IMR-90 (cell line): Measurements from ENCODE around the gene PCBP3.

Source experiments
- BHLHE40 ChIP-seq: fragments of 150-350 bp; IDR thresholded peaks from 2 replicates; pipeline ENCODE4 v1.6.1; 2016; ENCODE audit warnings: mild to moderate bottlenecking, low read depth, low read length
- FOS ChIP-seq: fragments of 150-350 bp; IDR thresholded peaks from 2 replicates; pipeline ENCODE4 v1.6.1; 2016; ENCODE audit warnings: low read depth, low read length
- POLR2A ChIP-seq: IDR thresholded peaks from 2 replicates; pipeline ENCODE4 v1.6.1; 2012; ENCODE audit warnings: mild to moderate bottlenecking, low read depth, low read length
- RCOR1 ChIP-seq: IDR thresholded peaks from 2 replicates; pipeline ENCODE4 v1.6.1; 2012; ENCODE audit warnings: mild to moderate bottlenecking, low read length, improper control_type of control experiment; ENCODE audit not compliant: insufficient replicate concordance
- TF ChIP-seq, protein P1 (sequence below): conservative IDR thresholded peaks from 2 replicates; pipeline ENCODE4 v1.5.1; 2012; ENCODE audit warnings: mild to moderate bottlenecking, low read depth, low read length, improper control_type of control experiment

DNA sequence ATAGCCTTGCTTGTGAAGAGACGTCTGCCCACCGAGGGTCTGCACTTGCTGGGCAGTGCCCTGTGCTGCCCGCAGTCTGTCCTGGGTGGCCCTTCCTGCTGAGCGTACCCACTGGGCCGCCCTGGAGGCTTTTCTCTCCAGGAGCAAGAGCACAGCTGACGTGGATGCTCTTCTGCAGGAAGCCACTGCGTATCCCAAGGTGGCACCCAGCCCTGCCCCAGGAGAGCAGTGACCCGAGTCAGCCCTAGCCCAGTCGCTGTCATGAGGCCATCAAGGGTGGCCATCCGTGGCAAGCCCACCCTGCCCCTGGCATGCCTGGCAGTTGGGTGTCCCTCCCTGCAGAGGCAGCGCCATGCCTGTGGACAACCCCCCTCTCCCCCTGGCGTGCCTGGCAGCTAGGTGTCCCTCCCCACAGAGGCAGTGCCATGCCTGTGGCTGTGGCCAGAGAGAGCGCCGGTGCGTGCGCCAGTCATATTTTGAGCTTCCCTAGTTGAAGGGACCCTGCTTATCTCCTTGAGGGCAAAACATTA lies 286.8 kb downstream of the PCBP3 start:
- TF ChIP-seq, protein P1, sequence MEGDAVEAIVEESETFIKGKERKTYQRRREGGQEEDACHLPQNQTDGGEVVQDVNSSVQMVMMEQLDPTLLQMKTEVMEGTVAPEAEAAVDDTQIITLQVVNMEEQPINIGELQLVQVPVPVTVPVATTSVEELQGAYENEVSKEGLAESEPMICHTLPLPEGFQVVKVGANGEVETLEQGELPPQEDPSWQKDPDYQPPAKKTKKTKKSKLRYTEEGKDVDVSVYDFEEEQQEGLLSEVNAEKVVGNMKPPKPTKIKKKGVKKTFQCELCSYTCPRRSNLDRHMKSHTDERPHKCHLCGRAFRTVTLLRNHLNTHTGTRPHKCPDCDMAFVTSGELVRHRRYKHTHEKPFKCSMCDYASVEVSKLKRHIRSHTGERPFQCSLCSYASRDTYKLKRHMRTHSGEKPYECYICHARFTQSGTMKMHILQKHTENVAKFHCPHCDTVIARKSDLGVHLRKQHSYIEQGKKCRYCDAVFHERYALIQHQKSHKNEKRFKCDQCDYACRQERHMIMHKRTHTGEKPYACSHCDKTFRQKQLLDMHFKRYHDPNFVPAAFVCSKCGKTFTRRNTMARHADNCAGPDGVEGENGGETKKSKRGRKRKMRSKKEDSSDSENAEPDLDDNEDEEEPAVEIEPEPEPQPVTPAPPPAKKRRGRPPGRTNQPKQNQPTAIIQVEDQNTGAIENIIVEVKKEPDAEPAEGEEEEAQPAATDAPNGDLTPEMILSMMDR = no peak
- no peak for TF ChIP-seq BHLHE40
- TF ChIP-seq RCOR1 = no peak
- TF ChIP-seq POLR2A = no peak
- TF ChIP-seq FOS = no peak
